ENCODE measurements around the gene CDK5R2.

DNA sequence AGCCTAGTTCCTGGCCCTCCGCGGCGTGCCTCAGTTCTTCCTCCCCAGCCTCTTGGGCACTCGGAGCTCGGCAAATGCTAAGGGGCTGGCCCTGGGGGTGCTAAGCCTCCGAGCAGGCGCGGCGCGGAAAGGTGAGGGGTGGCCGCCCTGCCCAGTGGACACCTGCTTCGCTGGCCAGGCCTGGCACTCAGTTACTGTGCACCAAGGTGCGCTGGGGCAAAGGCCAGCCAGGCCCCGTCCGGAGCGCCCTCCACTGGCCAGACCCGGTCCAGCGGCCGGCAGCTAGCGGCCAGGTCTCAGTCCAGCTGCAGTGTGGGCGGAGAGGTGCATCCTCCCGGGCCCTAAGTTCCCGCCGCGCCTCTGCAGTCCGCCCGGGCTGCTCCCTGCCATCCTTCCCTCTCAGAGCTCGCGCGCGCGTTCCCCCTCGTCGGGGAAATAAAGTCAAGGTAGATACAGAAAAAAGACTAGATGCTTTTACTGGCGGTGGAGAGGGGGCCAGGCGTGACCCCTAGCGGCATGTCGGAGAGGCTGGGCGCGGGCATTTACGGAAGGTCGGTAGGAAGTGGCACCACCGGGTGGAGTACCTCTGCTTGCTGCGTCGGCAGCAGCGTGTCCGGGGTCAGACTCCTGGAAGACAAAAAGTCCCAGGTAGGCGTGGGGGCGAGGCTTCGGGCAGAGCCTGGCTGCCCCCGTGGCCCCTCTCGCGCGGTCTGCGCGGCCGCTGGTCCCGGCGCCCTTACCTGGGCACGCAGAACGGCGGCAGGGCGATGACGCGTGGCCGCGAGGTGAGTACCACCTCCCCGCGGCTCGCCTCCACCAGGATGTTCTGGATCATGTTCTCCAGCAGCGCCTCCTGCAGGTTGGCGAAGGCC lies 43.2 kb downstream of the CDK5R2 start:
- TF ChIP-seq POLR2A (IDR thresholded peaks at IDR 0.05) (no peak), CTCF (IDR thresholded peaks at IDR 0.05) (peak; percentile 74 to 84 (median 80))
